HepG2 (cell line): Measurements from ENCODE around the gene THOC7. TPM values are rescaled to one million over a fixed set of nuclear protein-coding genes. Genes with fewer than 3 reads are reported as not detected.

ENCODE experiments used
- ATAC-seq: fragments of 200-7000 bp; cut with Tn5 transposase; 3 replicates; pipeline ENCODE4 v1.9.1; 2020; ENCODE audit warnings: mild to moderate bottlenecking, moderate library complexity
- BruUV-seq: library from RNA; stranded (reverse); fragments of 400-500 nt; replicated peaks from 2 replicates; lab custom pipeline; 2021; lab: Mats Ljungman, UMichigan
- CTCF ChIA-PET: fragments of 300-600 bp; formaldehyde crosslinking; extraction: SDS; loops from one replicate; lab custom pipeline; 2021; ENCODE audit warnings: low total read pairs, inconsistent platforms, low intra/inter-chr PET ratio; lab: Yijun Ruan, JAX
- POLR2A ChIA-PET: fragments of 350-600 bp; sonication (Branson Sonifier 250); formaldehyde crosslinking; loops from one replicate; lab custom pipeline; 2020; ENCODE audit warnings: antibody characterized with exemption, inconsistent platforms; lab: Yijun Ruan, JAX
- DNase-seq: peaks from one replicate; pipeline ENCODE4 v3.0.0-alpha.2; 2015; ENCODE audit warnings: low spot score
- FAIRE-seq: peaks from 3 replicates; lab custom pipeline; 2011; peaks lifted over from hg19 to GRCh38; lab: Jason Lieb, UNC
- H2AFZ ChIP-seq: one replicate; pipeline ENCODE4 v1.6.1; 2011; ENCODE audit warnings: low read length, inconsistent platforms
- H3K27ac ChIP-seq: fragments of 300-600 bp; 3 replicates; pipeline ENCODE4 v1.8.0; 2011; ENCODE audit warnings: mixed run types, mild to moderate bottlenecking, mixed read lengths, low read length, inconsistent platforms; ENCODE audit not compliant: insufficient read depth; ENCODE audit errors: extremely low read length
- H3K27me3 ChIP-seq, 2 experiments: fragments of 200-600 bp in 1 of 2; 2 replicates in 1 of 2; 3 replicates in 1 of 2; pipeline versions ENCODE4 v1.6.0 to v1.8.0; 2011; ENCODE audit warnings: low read length in 2 of 2, mild to moderate bottlenecking in 2 of 2, moderate library complexity in 2 of 2, inconsistent platforms in 1 of 2; ENCODE audit not compliant: insufficient read depth in 2 of 2, control insufficient read depth in 1 of 2
- H3K36me3 ChIP-seq, 2 experiments: fragments of 200-600 bp in 1 of 2; replicated peaks in 1 of 2; 2 replicates in 1 of 2; 3 replicates in 1 of 2; pipeline versions ENCODE4 v1.5.1 to v1.8.0; 2011; ENCODE audit warnings: low read length in 2 of 2, inconsistent platforms in 1 of 2; ENCODE audit not compliant: insufficient read depth in 2 of 2, control insufficient read depth in 1 of 2
- H3K4me1 ChIP-seq: 2 replicates; pipeline ENCODE4 v1.5.1; 2012; ENCODE audit warnings: low read length, inconsistent platforms; ENCODE audit not compliant: insufficient read depth
- H3K4me2 ChIP-seq: 2 replicates; pipeline ENCODE4 v1.6.0; 2011; ENCODE audit warnings: low read depth, low read length, inconsistent platforms
- H3K4me3 ChIP-seq, 3 experiments: fragments of 200-600 bp in 1 of 3; sonication (generic), shearing (Covaris generic) in 1 of 3; replicated peaks in 1 of 3; 2 replicates each; pipeline ENCODE4 v1.5.1; 2011 to 2016; ENCODE audit warnings: low read length in 3 of 3, inconsistent platforms in 2 of 3, low read depth in 2 of 3, mild to moderate bottlenecking in 2 of 3, control low read depth in 1 of 3, mixed read lengths in 1 of 3; ENCODE audit not compliant: insufficient read depth in 1 of 3
- H3K79me2 ChIP-seq: one replicate; pipeline ENCODE4 v1.6.1; 2011; ENCODE audit warnings: low read length, inconsistent platforms; ENCODE audit not compliant: insufficient read depth
- H3K9ac ChIP-seq: 2 replicates; pipeline ENCODE4 v1.6.0; 2011; ENCODE audit warnings: mild to moderate bottlenecking, low read depth, low read length, inconsistent platforms; ENCODE audit not compliant: insufficient read depth
- H3K9me3 ChIP-seq: 2 replicates; pipeline ENCODE4 v1.5.1; 2012; ENCODE audit warnings: mild to moderate bottlenecking, low read length
- H4K20me1 ChIP-seq: 2 replicates; pipeline ENCODE4 v1.6.0; 2011; ENCODE audit warnings: inconsistent platforms, mild to moderate bottlenecking, low read length, moderate library complexity; ENCODE audit not compliant: insufficient read depth
- AKAP8 ChIP-seq: sonication (generic); formaldehyde crosslinking; IDR thresholded peaks from 2 replicates; pipeline ENCODE4 v1.5.1; 2020; ENCODE audit warnings: mild to moderate bottlenecking, missing genetic modification reagents
- FLYWCH1 ChIP-seq: sonication (generic); formaldehyde crosslinking; IDR thresholded peaks from 2 replicates; pipeline ENCODE4 v1.8.1; 2023; ENCODE audit warnings: mild to moderate bottlenecking, missing genetic modification reagents
- PAXIP1 ChIP-seq: sonication (generic); formaldehyde crosslinking; conservative IDR thresholded peaks from 2 replicates; pipeline ENCODE4 v1.4.0; 2020; ENCODE audit warnings: mild to moderate bottlenecking, missing genetic modification reagents, moderate library complexity
- ZBTB7B ChIP-seq: sonication (generic); formaldehyde crosslinking; IDR thresholded peaks from 2 replicates; pipeline ENCODE4 v1.4.0; 2020; ENCODE audit warnings: missing genetic modification reagents
- ZFP91 ChIP-seq: sonication (generic); formaldehyde crosslinking; IDR thresholded peaks from 2 replicates; pipeline ENCODE4 v1.9.0; 2022; ENCODE audit warnings: missing genetic modification reagents, mild to moderate bottlenecking, borderline replicate concordance
- ZNF691 ChIP-seq: sonication (generic); formaldehyde crosslinking; IDR thresholded peaks from 2 replicates; pipeline ENCODE4 v1.4.0; 2020; ENCODE audit warnings: missing genetic modification reagents, low read depth, mild to moderate bottlenecking, borderline replicate concordance
- WGBS: methylation state at CpG from one replicate; pipeline ENCODE4 v1.1.6; 2017; ENCODE audit warnings: low lambda C conversion rate; 5-methylcytosine and 5-hydroxymethylcytosine counted together
- in situ Hi-C: cut with HindIII; loops from 2 replicates; pipeline ENCODE4 v1.10.0; 2017; ENCODE audit warnings: low pct_unique_long_range_greater_than_20kb; ENCODE audit not compliant: extremely low pct_ligation_motif_present
- intact Hi-C: fragments of 100-400 bp; cut with micrococcal nuclease; formaldehyde crosslinking; loops from one replicate; pipeline ENCODE4 v1.10.0; 2022; ENCODE audit not compliant: unreplicated experiment
- polyA plus RNA-seq, 8 experiments: library from polyadenylated mRNA; depleted of rRNA in 3 of 8; stranded (reverse) in 7 of 8; unstranded in 1 of 8; fragments of >200 nt; fragmentation: Illumina TruSeq in 4 of 8; extraction: Trizol in 4 of 8; gene quantifications; 2 replicates each; pipeline versions ENCODE4 v1.2.1 to v1.2.3, GENCODE V29; 2011 to 2016; ENCODE audit warnings: low read depth in 4 of 8, missing spikeins in 1 of 8, mixed read lengths in 1 of 8; ENCODE audit not compliant: insufficient read depth in 1 of 8
- total RNA-seq, 5 experiments: library from RNA; depleted of rRNA; stranded (reverse); fragments of >200 nt; fragmentation: Illumina TruSeq; extraction: Trizol; gene quantifications; 2 replicates each; pipeline ENCODE4 v1.2.3, GENCODE V29; 2016; ENCODE audit warnings: low read depth in 1 of 5

The THOC7 gene
- total and polyA plus RNA-seq, 2 of the 13 experiments (the other 11 are each of a cell fraction or from before 2014, with no cell fraction given), result 32.8 to 63.5 TPM

- no peak for TF ChIP-seq ZFP91 (CRISPR knock-in tag)
- TF ChIP-seq FLYWCH1 (CRISPR knock-in tag), result no peak
- no peak for TF ChIP-seq AKAP8
Measured at GRCh38 chr3:63900010-63900409, 36.4 kb upstream of the THOC7 start (continued).

- H4K20me1 ChIP-seq, result no peaks in the 10 kb centered on the region; the same call in 1 of the 2 replicates
- no peak overlapping the region for H3K9ac ChIP-seq
- 94% methylated on average over 1 of the region's 1 CpG for WGBS
- ATAC-seq (no peak), DNase-seq (no peak), FAIRE-seq (no peak)
- no peak overlapping the region for H2AFZ ChIP-seq
- H3K9me3 ChIP-seq, result no peaks in the 10 kb centered on the region
- peaks cover 2 to 12% of the 10 kb centered on the region in 2 experiments; a peak in 2 of 5 replicates for H3K36me3 ChIP-seq
- H3K4me3 ChIP-seq, result no peak overlapping the region
- POLR2A ChIA-PET, result no interaction called here
- intact Hi-C loops (no loop called here), in situ Hi-C loops (no loop called here)
- no peaks in the 10 kb centered on the region for H3K79me2 ChIP-seq
- H3K4me2 ChIP-seq, result no peak overlapping the region
- H3K4me1 ChIP-seq, result peaks cover 9% of the 10 kb centered on the region
- CTCF ChIA-PET, result no interaction called here
- H3K27ac ChIP-seq, result no peak overlapping the region
- H3K27me3 ChIP-seq, result no peaks in the 10 kb centered on the region
- no TSS peak for BruUV-seq
- TF ChIP-seq ZNF691 (CRISPR knock-in tag) (no peak), ZBTB7B (CRISPR knock-in tag) (no peak), PAXIP1 (CRISPR knock-in tag) (no peak)
Measured at GRCh38 chr3:63896332-63897030, 32.9 kb upstream of the THOC7 start.
